Measurements from ENCODE around the gene IRAK1. TPM values are rescaled to one million over a fixed set of nuclear protein-coding genes. Genes with fewer than 3 reads are reported as not detected.

The IRAK1 gene
- total RNA-seq = 100 to 1,000 TPM; 201 to 202 TPM

DNA sequence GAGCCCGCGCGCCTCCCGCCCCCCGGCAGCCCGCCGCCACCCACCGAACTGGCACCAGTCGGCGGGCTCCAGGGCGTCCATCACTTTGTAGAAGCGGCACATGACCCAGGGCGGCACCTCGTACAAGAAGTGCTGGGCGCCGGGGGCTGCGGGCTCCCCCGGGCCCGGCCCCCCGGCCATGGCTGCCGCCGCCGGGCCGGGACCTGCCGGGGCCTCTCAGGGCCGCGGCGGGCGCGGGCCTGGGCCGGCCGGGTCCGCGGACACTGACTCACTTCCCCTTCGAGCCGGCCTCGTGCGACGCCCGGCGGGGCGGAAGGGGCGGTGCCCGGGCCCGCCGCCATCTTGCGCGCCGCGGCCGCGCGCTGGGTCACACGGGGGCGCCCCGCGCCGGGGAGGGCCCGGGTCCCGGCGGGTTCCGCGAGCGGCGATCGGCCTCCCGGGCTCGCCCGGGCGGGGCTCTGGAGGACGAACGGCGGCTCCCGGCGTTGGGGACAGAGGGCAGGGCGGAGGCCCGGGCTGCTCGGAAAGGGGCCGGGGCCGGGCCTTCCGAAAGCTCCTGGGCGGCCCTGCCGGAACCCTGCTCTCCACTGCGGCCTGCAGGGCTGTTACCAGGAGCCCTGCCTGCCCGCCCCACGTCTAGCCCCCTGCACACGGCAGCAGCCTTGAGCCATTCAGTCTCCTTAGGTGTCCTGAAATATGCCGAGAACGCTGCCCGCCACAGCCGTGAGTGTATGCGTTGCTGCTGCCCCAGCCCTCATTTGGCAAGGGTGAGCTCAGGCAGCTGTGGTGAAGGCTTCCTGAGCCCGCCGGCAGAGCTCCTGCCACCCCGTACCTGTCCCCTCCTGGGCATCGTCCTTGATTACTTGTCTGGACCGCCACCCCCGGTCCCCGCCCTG lies at the start of gene IRAK1:
IRAK1 (minus strand) TSS at position 270 of the 896 bp plus-strand sequence; CDS start at position 180, 90 bp downstream.
- CTCF ChIA-PET = interaction anchor here (0.9 kb wide), 1 partner anchor 17 kb away, joined by 5 read pairs; no protein-coding TSS in a partner anchor
- POLR2A ChIA-PET = interaction anchor here (0.7 to 1.2 kb wide), 3 partner anchors 32 to 74 kb away, joined by 3 to 5 read pairs (median 4); no protein-coding TSS in a partner anchor

- ChIA-PET POLR2A (interaction anchor here (0.7 kb wide), 1 partner anchor 49 kb away, joined by 3 read pairs; no protein-coding TSS in a partner anchor), CTCF (no interaction called here)
These were observed 48.9 kb upstream of the IRAK1 start for GRCh38 chrX:154068560-154068959.

DNA sequence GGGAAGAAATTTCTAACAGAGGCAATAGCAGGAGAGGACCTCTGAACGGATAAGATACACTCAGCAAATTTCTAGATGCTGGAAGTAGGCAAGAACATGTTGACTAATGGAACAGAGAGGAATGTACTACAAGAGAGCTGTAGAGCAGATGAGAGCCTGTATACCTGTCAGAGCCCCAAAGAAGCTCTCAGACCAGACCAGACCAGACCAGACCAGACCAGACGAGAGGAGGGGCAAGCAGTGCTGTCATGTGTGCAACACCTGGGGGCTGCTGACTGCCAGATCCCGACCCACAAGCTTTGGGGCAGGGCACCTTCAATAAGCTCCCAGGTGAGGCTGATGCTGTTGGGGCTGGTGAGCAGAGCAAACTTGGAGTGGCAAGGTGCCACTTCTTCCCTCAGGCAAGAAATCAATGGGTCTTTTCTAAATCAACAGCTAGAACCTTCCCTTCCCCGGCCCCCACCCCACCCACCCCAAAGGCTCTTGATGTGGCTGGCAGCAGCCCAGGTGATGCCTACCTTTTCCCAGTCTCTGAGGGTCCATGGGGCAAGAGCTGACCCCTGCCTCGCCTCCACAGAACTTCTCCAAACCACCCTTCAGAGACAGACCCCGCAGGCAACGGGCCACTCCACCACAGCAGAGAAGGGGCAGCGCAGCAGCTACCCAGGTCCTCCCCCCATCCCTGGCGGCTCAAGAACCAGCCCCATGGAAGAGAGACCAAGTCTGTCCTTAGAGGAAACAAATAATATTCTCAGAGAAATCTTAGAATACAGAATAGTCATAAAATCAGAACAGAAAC lies 45.1 kb upstream of the IRAK1 start:
- ChIA-PET CTCF (no interaction called here), POLR2A (no interaction called here)

- ChIA-PET CTCF (no interaction called here), POLR2A (no interaction called here)
These were observed 43.5 kb upstream of the IRAK1 start for GRCh38 chrX:154063234-154063633.

GRCh38 chrX:154061801-154062200 lies 42.1 kb upstream of the IRAK1 start:
- CTCF ChIA-PET = interaction anchor here (0.6 kb wide), 1 partner anchor 302 kb away, joined by 3 read pairs; no protein-coding TSS in a partner anchor
- POLR2A ChIA-PET = no interaction called here

DNA sequence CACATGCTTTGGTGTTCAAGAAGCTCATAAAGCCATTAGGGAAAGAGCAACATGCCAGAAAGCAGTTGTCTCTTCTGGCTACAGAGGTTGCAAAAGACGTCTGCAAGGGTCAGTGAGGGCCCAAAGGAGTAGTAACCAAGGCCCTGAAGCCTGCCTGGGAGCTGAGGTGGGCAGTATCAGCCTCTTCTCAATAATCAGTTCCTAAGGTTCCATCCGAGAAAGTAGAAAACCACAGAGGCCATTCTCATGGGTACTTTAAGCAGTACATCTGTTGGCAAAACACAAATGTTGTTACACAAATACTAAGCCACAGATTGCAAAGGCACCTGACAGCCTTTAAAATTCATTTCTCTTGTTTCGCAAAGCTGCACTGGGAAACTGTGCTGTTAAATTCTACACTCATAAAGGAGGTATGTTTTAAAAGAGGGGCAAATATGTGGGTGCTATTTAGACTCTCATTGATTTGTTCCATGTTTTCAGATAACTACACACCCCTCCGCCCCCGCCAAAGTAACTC lies 40.1 kb upstream of the IRAK1 start:
- CTCF ChIA-PET = no interaction called here
- POLR2A ChIA-PET = no interaction called here

- ChIA-PET CTCF (no interaction called here), POLR2A (no interaction called here)
These were observed 39.5 kb upstream of the IRAK1 start for GRCh38 chrX:154059231-154059630.

DNA sequence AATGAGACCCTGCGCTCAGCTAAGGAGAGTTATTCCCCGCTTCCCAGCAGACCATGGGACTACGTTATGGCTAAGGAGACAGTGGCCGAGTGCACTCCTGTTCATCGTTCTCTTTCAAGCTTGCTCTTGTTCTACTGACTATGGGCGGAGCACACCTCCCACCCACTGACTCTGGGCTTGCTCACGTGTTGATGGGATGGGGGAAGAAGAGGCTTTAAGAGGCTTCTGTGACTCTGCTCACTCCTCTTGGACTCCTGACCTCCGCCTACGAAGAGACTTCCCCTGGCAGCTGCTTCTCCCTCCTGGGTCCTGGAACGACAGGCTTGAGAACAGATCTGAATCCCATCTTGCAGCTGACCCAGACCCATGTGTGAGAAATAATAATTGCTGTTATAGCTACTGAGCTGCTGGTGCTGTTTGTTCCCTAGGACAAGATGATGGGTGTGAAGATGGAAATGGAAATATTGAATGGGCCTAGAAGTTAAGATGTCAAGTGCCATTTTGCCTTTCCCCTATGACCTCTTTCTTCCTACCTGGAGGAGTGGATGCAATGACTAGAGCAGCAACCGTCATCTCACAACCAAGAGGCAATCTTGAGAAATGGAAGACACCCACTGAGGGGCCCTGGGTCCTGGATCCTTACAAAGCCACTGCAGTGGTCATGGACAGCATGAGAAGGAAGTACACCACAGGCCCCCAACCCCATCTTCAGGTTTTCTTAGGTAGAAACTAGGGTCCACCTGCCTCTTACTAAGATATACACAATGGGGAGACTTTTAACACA lies 38.7 kb upstream of the IRAK1 start:
- ChIA-PET POLR2A (no interaction called here), CTCF (no interaction called here)

DNA sequence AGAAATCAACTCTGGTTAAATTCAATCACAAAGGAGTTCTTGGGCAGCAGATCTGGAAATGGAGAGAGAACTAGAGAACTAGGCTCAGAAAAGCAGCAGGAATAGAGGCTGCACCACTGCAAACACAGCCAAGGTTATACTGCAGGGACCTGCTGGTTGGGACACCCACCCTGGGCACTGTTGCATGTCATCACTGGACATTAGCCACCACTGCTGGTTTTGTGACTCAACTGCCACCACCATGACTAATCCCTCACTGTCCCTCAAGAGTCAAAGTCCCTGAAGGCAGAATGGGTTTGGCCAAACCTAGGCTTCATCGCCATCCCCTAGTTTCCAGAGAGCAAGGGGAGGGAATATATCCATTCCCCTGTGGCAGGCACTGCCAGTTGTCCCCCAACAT lies 38.1 kb upstream of the IRAK1 start:
- ChIA-PET POLR2A (no interaction called here), CTCF (no interaction called here)

DNA sequence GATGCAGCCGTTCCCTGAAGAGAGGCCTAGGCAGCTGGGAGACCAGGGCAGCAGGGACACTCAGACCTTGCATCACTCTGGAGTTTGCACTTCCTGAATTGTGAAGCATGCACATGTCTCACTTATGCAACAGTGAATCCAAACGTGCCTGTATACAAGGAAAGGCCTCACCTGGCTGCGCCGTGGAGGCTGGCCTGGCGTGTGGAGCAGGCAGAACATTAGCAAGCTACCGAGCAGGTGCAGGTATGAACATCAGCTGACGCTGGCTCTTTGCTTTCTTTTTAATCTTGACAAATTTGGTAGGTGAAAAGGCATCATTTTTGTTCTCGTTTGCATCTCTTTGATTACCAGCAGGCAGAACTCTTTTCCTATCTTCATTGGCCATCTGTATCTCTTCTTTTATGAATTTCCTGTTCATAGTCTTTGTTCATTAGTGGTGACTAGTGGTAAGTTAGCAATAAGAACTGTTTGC lies 37.1 kb upstream of the IRAK1 start:
- POLR2A ChIA-PET = no interaction called here
- CTCF ChIA-PET = no interaction called here

DNA sequence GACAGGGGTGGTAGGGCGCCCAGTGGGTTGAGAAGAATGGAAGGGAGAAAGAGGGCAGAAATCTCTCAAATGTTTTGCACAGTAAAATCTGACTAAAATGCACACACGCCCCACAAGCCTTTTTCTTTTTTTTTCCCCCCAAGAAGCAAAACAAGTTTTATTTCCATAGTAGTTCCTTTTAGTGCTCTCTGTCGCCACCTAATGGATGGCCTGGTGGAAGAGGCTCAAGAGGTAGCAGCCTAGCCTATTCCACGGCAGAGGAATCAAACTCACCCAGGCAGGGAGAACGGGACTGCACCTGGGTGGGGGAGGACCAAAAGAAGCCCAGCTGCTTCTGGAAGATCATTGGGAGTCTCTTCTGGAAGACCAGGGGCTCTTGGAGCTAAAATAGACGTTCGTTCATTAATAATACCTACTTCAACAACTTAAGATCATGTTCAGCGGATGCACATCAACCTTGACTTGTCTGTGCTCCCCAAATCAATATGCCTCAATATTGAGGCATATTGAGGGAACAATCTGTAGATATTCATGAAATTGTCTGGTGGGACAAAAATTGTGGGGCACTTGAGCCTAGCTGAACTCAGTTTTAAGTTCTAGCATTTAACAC lies 31.6 kb upstream of the IRAK1 start:
- ChIA-PET CTCF (interaction anchor here (1.6 kb wide), 1 partner anchor 38 kb away, joined by 6 read pairs; no protein-coding TSS in a partner anchor), POLR2A (interaction anchor here (0.7 kb wide), 1 partner anchor 31 kb away, joined by 5 read pairs; no protein-coding TSS in a partner anchor)

GRCh38 chrX:154050113-154050495 lies 30.4 kb upstream of the IRAK1 start:
- ChIA-PET POLR2A (no interaction called here), CTCF (no interaction called here)

- ChIA-PET POLR2A (no interaction called here), CTCF (no interaction called here)
These were observed 29.8 kb upstream of the IRAK1 start for GRCh38 chrX:154049209-154050112.

DNA sequence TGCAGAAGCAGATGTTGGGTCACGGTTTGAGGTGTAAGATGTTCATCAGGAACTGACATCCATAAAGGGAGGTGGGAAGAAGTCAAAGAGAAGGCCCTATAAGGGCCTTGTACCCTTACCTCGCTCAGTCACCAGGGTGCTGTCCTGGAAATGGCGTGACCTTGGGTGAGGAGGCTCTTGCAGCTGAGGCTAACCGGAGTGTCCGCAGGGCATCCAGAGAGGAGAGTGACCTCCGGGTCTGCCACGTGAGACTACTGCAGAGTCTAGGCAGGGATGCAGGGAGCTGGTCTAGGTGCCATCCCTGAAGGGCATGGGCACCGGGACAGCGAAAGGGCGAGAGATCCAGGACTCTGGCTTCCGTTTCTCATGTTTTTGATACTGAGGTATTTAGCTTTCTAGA lies 28.7 kb upstream of the IRAK1 start:
- ChIA-PET POLR2A (no interaction called here), CTCF (no interaction called here)

GRCh38 chrX:154046940-154047610 lies 27.4 kb upstream of the IRAK1 start:
- CTCF ChIA-PET = interaction anchor here (0.6 kb wide), 1 partner anchor 106 kb away, joined by 4 read pairs; no protein-coding TSS in a partner anchor
- POLR2A ChIA-PET = no interaction called here

DNA sequence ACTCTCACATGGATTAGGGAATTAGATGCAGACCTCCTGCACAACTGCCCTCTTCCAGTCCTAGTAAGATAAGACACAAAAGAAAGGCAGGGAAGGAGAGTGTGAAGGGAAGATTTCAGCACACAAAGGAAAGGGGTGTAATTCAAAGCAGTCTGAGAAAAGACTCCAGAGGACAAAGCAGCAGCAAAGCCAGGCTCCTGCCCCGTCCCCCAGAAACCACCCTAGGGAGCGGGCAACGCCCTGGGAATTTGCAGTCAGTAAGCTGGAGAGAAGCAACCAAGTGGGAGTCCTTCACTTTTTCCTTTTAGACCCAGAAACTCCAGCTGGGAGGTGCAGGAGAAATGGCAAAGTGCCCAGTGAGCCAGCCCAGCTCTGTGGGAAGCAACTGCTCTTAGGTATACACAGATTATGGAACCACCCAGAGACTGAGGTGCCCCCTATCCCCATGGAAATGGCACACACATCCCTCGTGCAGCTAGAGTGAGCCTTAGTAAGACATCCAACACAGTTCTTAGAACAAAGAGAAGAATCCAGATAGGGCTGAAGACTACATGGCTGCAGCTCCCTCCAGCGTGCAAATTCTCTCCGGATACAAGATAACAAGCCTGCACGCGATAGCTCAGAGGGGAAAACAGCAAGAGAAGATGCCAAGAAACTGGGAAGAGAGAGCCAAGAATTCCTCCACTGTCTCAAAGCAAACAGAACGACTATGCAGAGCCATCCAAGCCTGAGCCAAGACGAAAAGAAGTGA lies 26.5 kb upstream of the IRAK1 start:
- ChIA-PET POLR2A (no interaction called here), CTCF (interaction anchor here (0.6 kb wide), 1 partner anchor 106 kb away, joined by 4 read pairs; no protein-coding TSS in a partner anchor)

DNA sequence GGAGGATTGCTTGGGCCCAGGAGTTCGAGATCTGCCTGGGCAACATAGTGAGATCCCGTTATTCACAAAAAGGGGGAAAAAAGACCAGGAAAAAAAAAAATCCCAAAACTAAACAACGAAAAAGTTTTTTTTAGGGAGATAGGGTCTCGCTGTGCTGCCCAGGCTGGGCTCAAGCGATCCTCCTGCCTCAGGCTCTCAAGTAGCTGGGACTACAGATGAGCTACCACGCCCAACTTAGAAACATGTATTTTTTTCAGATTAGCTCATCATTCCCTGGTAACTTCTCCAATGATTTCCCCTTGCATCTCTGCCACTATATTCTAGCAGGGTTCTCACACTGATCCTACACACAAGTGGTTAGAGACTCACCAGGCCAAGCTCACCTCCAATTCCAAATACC lies 24.4 kb upstream of the IRAK1 start:
- POLR2A ChIA-PET = no interaction called here
- CTCF ChIA-PET = interaction anchor here (0.5 to 0.9 kb wide), 2 partner anchors 14 to 30 kb away, joined by 3 read pairs; no protein-coding TSS in a partner anchor
